NCI-H2171 (cell line): ENCODE data around the gene PADI6.
"Not testable (repeated sequence)": the region's sequence is repeated elsewhere in the genome, so short reads cannot be mapped to it uniquely, and the experiment has no call there.

Experiments
- DNase-seq: peaks from one replicate; lab custom pipeline; 2025; lab: John Stamatoyannopoulos, UW

The PADI6 gene

DNA sequence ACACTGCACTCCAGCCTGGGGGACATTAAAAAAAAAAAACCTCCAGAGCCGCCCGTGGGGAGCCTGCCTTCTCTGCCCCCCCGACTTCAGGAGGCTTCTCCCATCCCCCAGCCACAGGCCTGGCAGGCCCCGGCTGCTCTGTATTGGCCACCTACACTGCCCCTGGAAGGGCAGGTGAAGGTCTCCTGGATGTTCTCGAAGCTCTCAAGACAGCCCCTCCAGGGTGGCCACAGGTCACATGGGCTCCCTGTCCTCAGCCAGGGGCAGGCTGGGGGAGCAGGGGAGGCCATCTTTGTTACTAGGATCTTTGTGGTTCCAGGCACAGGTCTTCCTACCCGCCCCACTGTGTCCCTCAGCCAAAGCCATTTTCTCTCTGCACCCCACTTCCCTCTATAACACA, 32.8 kb downstream of the PADI6 start:
- no peak for DNase-seq

DNA sequence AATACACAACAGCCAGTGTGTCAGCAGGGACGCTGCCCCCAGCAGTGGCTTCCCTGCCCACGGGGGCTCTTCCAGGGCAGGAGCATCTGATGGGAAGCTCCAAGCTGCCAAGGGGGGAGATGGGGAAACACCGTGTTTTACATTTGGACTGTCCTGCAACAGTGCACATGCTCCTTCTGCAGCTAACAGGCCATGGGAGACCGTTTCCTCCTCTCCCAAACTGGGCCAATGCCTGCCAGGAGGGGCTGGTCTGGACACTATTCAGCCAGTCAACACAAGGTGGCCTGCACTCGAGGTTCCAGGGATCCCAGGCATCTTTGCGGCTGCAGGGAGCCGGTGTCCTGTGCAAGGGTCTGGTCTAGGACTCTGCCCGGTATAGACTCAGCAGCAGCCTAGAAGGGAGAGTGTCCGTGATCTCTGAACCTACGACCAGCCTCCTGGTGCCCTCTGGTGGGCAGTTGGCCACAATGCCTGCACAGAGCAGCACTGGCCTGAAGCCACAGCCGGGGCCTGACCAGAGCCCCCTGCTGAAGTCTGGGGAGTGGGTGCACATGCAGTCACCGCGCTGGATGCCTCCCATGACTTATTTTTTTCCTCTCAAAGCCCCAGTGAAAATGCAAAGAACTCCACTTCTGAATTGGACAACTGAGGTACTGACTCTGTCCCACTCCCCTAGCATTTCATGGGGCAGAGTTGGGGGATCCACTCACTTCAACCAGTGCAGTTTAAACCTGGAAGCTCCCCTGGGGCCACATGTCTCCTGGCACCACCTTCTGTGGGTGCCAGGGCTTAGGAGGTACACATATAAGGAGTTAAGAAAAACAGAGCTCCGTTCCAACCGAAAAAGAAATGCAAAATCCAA, 34.1 kb downstream of the PADI6 start:
- peak; percentile 42 for DNase-seq

DNA sequence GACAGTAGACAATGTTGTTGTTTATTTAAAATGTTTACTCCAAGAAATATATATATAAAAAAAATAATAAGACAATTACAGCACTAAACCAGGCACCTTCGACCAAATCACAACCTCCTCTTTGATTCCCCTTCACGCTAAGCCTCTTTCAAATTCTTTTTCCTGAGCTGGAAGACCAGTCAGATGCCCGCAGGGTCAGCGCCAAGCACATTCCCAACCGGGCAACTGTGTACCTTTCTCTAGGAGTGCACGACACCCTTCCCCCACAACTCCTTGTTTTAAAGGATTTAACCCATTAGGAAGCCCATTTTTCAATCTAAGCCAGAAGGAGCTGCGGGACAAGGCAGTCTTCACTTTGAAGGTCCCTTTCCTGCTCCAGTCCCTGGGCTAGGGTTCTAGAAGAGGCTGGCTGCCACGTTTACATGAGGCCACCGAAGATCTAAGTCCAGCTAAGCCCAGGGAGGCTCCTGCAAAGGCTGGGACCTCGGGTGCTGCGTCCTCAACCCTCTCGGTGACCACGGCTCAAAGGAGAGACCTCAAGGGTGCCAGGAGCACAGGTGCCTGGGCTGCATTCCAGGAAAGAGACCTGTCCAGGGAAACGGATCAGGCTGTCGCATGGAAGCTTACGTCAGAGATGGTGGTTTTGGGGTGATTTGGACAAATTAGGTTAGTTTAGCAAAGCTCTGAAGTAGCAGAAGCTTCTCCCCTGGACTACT, 34.9 kb downstream of the PADI6 start:
- not testable (repeated sequence) for DNase-seq

DNA sequence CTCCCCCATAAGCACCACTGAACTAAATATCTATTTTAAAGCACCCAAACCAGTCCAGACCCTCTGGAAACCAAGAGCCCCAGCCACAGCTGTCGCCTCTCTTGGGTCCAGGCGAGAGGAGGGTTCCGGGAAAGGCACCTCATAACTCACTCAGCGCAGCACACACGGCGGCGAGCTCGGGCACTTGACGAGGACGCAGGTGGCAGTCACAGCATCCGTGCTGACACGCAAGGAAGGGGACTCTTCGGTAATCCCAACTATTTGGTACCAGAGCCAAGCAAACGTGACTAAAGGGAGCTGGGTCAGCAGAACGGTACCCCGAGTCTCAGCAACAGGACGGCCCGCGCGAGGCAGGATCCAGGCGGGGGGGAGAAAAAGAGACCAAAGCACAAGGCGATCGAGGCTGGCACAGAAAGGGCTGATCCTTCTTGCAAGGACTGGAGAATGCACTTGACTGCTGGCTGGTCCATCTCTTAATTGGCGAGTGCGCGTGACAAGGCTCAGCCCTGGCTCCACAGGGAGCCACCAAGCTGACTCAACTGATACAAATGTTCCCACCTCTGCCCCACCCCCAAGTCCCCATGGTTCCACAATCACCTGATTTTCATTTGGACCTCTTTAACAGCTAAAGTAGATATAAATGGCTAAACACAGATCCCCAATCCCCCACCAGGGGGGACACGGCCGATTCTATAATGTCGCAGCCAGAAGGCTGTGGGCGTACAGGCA, 36.0 kb downstream of the PADI6 start:
- not testable (repeated sequence) for DNase-seq

DNA sequence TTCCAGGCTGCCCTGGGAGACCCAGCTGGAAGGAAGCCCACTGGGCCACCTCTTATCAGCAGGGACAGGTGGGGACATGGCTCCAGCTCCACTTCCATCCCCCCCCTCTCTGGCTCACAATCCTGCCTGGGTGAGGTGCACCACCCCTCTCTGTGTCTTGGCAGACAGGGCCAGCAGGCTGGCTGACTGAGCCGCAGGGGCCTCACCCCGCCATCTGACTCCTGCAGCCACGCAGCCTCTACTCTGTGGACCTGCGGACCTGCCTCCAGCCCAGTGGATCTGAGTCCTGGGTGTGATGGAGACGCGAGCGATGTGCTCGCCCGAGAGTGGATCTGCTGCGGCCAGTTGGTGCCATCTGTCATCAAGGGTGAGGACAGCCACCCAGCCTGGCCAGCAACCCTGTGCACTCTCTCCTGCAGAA, 37.4 kb downstream of the PADI6 start:
- DNase-seq, result no peak

DNA sequence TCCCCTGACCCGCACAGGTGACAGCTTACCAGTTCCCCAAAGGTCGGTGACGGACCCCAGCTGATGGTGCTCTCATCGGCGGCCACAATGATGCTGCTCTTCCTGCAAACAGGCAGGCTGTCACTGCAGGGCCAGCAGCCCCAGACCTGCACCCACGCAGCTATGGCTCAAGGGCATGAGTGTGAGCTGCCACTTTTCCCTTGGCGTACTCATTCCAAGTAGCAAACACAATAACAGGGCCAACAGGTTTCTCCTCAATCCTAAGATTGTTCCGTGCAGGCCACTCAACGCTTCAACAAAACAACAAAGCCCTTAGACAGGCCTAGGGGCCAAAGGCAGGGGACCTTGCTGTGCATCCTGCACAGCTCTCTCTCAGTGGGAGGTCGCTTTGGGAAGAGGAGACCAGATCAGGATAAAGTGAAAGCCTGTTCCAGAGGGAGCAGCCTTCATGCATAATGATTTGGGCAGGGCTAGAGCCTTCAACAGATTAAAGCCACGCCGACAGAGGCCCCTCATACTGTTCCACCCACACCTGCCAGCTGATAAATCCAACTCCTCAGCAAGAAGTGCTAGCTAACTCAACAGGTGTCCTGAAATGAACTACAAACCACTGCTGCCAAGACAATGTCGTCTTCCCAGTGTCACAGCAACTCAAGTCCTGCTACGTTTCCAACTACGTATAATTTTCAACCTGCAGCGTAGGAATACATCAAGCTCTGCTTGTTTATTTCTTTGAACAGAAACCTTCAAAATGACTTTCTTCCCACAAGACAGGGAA, 40.3 kb downstream of the PADI6 start:
- no peak for DNase-seq

DNA sequence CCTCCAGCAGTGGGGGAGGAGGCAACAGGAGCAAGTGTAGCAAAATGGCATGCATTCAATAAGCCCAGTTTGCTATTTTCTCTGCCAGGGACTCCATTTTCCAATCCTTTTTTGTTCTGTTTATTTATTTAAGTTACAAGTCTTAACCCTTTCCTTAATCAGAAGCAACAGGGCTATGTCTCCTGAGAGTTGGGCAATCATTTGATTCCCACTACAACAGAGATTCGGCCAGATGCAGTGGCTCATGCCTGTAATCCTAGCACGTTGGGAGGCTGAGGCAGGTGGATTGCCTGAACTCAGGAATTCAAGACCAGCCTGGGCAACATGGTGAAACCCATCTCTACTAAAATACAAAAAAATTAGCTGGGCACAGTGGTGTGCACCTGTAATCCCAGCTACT, 42.0 kb downstream of the PADI6 start:
- DNase-seq, result no peak

DNA sequence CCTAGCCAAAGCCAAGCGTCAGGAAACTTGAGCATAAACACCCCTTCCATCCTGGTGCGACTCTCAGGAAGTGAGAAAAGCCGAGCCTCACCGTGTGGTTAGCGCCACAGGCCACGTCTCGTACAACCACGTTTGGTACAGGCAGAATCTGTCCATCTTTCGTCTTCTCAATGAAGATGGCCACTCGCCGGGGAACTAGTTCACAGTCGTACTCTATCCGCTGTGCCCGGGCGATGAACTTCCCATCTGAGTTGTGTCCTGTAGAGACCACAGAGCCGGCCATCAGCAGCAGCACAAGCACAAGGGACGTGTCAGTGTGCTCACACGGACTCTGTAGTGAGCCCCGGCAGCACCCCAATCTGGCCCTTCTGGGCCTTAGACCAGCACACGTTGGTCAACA, 44.4 kb downstream of the PADI6 start:
- DNase-seq, result no peak

DNA sequence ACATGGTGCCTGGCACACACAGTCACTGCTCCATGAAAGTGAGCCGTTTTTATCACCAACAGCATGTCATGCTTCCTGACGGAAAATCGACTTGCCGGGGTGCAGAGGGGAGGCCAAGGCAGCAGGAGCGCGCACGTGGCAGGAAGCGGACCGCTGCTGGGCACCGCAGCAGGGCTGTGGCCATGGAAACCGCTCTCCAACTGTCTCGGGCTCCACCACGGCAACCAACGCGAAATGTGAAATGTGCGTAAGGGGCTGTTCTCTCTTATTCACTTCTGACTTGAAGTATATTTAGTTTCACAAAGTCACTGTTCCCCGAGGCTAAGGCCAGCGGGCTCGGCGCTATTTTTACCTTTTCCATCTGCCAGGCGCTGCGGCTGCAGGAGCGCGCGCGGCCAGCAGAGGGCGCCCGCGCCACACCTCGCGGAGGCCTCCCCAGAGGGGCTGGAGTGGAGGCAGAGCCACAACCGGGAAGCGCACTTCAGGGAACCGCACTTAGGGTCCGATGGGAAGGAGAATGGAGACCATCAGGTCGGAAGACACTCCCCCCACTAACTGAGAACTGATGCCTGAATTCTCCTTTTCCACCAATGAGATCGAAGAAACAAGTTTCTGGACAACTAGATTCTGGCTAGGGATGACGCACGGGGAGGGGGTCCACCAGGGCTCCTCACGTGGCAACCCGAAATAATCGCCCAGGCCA, 47.8 kb downstream of the PADI6 start:
- peak; percentile 55 for DNase-seq

DNA sequence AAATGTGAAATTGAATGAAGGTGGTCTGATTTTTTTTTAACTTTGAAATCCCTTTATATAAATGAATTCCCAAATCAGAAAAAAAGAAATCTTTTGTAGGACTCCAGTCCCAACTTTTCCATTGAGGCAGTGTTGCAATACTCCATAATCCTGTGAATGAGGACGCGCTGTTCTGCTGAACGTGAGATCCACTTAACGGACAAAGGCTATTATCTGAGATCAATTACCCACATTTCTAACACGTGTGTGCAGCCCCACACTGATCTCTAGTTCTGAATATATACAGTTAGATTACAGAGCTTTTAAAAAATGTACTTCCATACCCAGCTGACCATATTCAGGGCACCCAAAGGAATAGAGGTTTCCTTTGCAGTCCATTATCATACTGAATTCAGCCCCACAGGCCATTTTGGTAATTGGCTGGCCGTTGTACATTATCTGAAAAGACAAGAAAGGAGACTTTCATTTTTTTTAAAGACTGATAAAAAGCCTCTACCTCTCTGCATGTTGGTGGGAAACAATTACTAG, 48.5 kb downstream of the PADI6 start:
- no peak for DNase-seq

DNA sequence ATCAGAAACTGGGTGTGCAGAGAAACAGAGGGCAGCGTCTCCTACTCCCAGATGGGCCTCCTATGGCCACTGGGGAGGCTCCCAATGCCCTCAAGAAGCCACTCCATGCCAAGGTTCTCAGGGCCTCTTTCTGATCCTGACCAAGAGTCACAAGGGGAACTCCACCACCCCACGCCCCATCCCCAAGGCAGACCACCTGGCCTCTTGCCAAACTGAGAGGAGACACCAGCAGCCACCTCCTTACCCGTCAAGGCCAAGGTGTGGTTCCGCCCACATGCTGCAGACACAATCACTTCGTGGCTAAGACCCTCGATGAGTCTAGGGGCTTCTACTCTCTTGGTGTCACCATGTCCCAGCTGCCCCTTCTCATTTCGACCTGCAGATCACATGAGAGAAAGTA, 50.5 kb downstream of the PADI6 start:
- DNase-seq, result no peak

DNA sequence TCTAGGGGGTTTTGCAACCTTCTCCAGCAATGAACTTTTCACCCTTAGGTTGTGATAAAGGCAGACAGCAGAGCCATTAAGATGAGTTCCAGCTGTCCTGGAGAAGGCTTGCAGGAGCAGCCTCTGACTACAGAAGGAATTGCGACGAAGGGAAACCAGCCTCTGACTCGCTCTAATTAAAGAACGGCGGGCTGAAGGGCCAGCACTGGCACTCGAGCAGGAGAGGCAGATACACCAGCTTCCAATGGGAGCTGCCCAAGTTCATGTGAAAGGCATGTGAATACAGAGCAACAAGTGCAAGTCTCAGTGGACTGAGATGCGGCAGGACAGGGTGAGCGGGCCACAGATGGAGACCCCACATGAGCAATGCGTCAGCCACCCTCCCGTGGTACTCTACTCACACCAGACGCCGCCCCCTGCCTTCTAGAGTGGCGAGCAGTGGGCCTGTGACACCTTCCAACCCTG, 51.8 kb downstream of the PADI6 start:
- DNase-seq, result no peak

DNA sequence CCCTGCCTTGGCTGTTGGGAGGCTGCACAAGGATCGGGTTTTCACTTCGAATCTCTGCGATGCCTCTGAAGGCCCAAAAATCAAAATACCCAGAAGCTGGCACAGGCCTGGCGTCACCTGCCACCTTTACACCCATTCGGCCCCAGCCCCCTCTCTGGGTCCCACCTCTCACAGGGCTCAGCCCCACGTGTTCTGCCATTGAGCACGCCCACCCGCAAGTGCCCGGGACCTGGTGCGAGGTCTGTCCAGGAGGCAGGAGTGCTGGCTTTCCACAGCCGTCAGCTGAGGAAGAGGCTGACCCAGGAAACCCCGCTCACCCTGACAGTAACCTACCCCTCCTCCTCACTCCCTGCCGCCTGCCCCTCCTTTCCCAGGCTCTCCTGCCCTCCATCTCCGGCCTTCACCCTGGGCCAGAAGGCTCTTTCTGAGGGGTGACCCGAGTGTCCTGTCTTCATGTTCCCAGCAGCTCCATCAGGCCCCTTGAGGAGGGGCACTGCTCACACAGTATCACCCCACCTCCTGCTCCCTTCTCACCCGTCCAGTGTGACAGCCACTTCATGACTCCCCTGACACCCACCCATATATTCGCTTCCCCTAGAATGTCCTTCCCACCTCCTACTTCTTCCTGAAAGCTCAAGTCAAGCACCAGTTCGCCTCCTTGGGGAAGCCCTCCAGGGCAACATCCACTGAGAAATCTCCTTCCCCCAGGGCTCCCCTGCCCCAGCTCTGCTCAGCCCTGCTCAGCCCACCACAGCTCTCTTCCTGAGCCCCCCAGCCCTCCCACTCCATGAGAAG, 54.0 kb downstream of the PADI6 start:
- no peak for DNase-seq

DNA sequence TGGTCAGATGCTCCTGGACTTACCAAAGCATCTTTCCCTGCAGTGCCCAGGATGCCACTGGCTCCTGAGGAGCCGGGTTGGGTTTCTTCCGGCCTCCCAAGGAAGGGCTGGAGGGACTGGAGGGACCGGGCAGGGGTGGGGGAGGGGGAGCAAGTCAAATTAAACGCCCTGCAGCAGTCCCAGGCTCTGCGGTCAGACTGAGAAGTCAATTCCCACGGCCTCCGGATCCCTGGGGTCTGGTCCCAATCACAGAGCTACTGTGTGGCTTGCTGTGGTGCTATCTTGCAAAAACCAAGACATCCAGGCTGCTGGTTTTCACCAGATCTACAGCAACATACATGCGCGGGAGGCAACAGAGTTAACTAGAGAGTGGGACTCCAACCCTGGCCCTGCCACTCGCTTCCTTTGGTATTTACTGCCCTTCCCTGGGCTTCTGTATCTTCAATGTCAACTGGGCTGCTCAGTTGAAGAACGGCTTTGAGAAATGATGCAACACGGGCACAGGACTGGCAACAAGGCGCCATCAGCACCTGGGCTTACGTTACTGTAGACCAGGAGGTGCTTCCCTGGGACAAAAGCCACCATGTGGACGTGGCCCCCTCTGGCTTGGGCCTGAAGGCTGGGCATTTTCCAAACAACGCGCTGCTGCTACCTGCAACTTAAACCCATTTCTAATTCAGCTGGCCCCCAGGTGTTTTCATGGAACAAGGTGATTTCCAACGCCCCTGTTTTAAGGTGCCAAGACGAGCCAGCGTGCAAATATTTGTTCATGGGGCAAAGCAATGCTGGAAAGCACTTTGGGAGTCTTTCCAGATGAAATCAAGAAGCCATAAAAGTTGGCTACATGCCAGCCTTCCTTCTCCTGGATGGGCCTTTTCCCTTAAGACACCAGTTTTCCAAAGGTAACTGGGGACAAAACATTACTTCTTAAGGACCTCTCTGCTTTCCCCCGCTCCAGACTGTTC, 56.0 kb downstream of the PADI6 start:
- DNase-seq, result no peak

DNA sequence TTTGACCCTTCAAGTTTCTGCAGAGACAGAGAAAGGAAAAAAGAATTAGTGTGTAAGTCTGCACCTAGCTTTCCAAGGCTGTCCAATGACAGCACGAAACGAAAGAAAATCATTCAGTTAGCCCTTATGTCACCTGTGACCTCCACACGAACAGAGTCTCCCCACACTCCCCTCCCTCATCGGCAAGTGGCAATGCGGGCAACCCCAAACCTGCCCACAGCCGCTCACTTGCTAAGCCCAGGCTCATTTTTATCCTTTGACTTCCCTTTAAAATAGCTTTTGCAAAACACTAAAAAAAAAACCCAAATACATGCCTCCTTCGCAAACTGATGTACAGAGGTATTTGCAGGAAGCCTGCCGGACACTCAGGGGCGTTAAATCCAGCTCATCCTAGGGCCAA, 57.2 kb downstream of the PADI6 start:
- DNase-seq, result no peak

DNA sequence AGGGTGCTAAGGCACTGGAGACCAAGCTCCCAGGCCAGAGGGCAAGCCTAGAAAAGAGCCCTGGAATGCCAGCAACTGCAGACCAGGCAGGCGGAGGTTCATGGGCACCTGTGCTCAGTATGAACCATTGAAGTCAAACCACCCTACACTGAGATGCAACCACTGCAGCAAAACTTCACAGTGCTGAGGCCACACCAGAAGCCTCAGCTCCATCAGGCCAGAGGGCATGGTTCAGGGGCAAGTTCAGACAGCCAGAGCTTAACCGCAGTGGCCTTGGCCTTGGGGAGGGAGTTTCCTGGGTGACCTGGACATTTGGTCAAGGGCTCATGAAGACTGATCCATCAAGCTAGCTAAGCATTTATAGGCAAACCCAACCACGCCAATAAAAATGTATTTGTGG, 60.4 kb downstream of the PADI6 start:
- no peak for DNase-seq

DNA sequence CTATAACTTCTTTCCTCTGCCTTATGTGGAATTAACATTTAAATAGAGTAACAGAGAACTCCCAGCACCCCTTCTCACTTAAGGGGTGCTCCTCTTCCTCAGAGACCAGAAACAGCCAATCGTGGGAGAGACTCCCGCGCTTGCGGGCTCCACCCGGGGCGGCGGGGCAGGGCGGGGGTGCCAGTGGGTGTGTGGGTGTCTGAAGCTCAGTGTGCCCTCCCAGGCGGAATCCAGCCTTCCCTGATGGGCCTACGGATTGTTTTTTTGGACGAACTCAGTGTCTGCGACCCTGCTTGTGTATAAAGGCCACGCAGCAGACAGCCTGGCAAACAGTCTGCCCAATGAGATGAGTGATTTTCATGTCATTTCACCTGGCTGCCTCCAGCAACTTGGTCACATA, 61.3 kb downstream of the PADI6 start:
- no peak for DNase-seq

DNA sequence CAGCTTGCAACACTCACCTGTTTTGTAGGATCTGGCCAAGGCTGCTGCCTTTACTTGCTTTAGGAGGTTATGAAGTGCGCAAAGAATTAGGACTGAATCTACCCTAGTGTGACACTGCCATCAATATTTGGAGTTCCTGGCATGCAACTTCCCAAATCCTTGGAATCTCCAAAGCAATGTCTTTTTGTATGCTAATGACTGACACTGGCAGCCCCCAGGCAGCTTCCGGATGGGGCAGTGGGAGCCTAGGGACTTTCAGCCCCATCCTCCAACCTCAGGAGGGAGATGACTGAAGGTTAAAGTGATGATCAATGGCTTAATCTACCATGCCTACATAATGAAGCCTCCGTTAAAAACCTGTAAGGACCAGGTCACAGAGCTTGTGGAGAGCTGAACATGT, 62.0 kb downstream of the PADI6 start:
- no peak for DNase-seq

DNA sequence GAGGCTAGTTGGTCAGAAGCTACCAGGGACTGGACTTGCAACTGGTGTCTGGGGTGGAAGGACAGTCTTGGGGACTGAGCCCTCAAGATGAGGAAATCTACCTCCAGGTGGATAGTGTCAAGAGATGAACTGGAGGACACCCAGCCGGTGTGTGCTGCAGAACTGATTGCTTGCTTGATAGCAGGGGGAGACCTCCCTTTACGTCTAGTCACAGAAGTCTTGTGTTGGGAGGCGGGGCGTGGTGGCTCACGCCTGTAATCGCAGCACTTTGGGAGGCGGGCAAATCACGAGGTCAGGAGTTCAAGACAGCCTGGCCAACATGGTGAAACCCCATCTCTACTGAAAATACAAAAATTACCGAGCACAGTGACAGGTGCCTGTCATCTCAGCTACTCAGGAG, 62.6 kb downstream of the PADI6 start:
- DNase-seq, result no peak
